ENCODE measurements around the gene BOD1. TPM values are rescaled to one million over a fixed set of nuclear protein-coding genes. Genes with fewer than 3 reads are reported as not detected.

BOD1 gene
- total and polyA plus RNA-seq, 2 of the 8 experiments (the other 6 are each of a cell fraction or from before 2014, with no cell fraction given) = 107 to 149 TPM

DNA sequence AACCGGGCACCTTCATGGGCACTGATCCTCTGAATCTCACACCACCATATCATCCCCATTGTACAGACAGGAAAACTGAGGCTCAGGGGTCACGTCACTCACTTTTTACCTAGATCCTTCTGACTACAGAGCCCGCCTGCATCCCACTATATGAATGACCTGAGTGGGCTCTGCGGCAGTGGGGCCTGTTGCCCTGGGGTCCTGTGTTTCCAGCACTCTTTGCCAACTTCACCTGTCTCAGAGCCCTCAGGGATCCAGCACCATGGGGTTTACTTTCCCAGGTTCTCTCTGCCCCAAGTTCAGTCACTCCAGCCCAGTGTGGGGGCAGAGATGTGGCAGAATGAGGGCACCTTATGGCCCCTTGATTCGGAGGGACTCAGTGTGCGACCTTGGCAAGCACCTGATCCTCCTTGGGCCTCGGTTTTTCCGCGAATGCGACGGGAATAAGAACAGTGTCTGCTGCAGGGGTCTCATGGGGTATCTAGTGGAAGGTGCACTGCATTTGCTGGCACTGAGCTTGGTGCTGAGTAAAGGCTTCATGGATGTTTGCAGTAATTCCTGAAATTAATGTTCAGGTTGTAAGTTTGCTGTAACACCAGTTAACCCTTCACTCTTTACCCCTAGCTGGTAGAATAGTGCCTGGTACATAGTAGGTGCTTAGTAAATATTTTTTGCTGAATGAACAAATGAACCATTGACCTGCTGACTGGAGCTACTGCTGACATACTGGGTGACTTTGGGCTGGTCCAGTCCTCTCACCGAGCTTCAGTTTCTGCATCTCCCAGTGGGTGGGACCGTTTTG is 47.1 kb upstream of the BOD1 start:
- Histone ChIP-seq H3K9me3 (ENCODE audit: insufficient read depth in 2 of 2, low read depth in 1 of 2, low read length in 1 of 2) (peaks cover 5 to 12% of the 10 kb centered on the region in 2 experiments), H3K9ac (replicated peaks in 1 of 4; ENCODE audit: extremely low read depth in 1 of 4, low read depth in 3 of 4, low read length in 3 of 4) (no peak overlapping the region), H3K27me3 (replicated peaks in 1 of 4; ENCODE audit: control insufficient read depth in 3 of 4, extremely low read depth in 1 of 4, insufficient read depth in 3 of 4, low read length in 3 of 4) (0 out of 7 replicates have a peak, but pooled peaks cover 0 to 2% (median 0%) of the 10 kb centered on the region in 4 experiments), H2AK5ac (ENCODE audit: low read depth, low read length) (no peak overlapping the region), H2BK5ac (ENCODE audit: low read depth, low read length) (0 out of 2 replicates have a peak overlapping the region, but pooled peaks have one; percentile 8), H3K4me1 (replicated peaks in 1 of 4; ENCODE audit: control insufficient read depth in 3 of 4, insufficient read depth in 4 of 4, low read length in 3 of 4) (peaks cover 2 to 5% (median 3%) of the 10 kb centered on the region in 4 experiments), H3K4ac (replicated peaks; ENCODE audit: insufficient read length, low read depth, low read length) (no peak overlapping the region), H3K23ac (ENCODE audit: insufficient read length) (no peak overlapping the region), H3K4me2 (ENCODE audit: insufficient read depth in 1 of 2, low read depth in 2 of 2, low read length in 2 of 2) (no peak overlapping the region), H3K79me2 (ENCODE audit: control insufficient read depth in 1 of 2, insufficient read depth in 2 of 2, low read length in 2 of 2) (no peaks in the 10 kb centered on the region), H2BK120ac (replicated peaks; ENCODE audit: low read depth, low read length) (no peak overlapping the region), H3K27ac (ENCODE audit: low read depth, low read length) (no peak overlapping the region), H3K4me3 (ENCODE audit: extremely low read depth in 1 of 4, insufficient read depth in 2 of 4, low read depth in 3 of 4, low read length in 4 of 4) (no peak overlapping the region), H3K23me2 (ENCODE audit: low read depth, low read length) (peaks cover 3% of the 10 kb centered on the region; the same call in 1 of the 2 replicates), H4K91ac (replicated peaks; ENCODE audit: insufficient read length, low read length) (no peak overlapping the region), H2BK12ac (ENCODE audit: low read depth, low read length) (peak overlapping the region; percentile 51; the same call in 1 of the 2 replicates), H4K8ac (ENCODE audit: extremely low read depth, insufficient read depth, low read length) (no peak overlapping the region), H3K18ac (ENCODE audit: extremely low read depth, low read length) (no peak overlapping the region), H3K56ac (replicated peaks; ENCODE audit: insufficient read length, low read depth, low read length) (no peak overlapping the region), H3K79me1 (ENCODE audit: low read depth, low read length) (no peaks in the 10 kb centered on the region), H4K5ac (ENCODE audit: insufficient read length, low read depth, low read length) (no peak overlapping the region), H2BK20ac (ENCODE audit: low read length) (no peak overlapping the region; the same call in 1 of the 2 replicates), H2BK15ac (ENCODE audit: low read length) (peak overlapping the region; percentile 54; the same call in 1 of the 2 replicates), H3K14ac (ENCODE audit: insufficient read length) (no peak overlapping the region), H4K20me1 (replicated peaks in 1 of 2; ENCODE audit: control insufficient read depth in 1 of 2, insufficient read depth in 2 of 2, low read length in 2 of 2) (no peaks in the 10 kb centered on the region), H2AFZ (ENCODE audit: low read length) (no peak overlapping the region), H3K36me3 (ENCODE audit: control insufficient read depth in 2 of 4, insufficient read depth in 4 of 4, low read length in 3 of 4) (no peaks in the 10 kb centered on the region)
- 92% methylated on average over 13 of the region's 13 CpGs; no CpG with 5 or more reads in 1 of the 2 experiments for WGBS, 2 experiments (ENCODE audit: extremely low coverage in 1 of 2, insufficient coverage in 1 of 2, insufficient read length in 1 of 2, insufficient replicate concordance in 2 of 2, low coverage in 1 of 2, low lambda C conversion rate in 2 of 2, missing lambda C conversion rate in 1 of 2)
- no peak for DNase-seq (ENCODE audit: low read depth in 1 of 2, low spot score in 2 of 2)
- ChIA-PET CTCF (ENCODE audit: partially characterized antibody) (interaction anchor here (0.7 to 1.3 kb wide), 5 partner anchors 10 to 124 kb away, joined by 3 to 4 read pairs (median 3); no protein-coding TSS in a partner anchor), POLR2A (ENCODE audit: partially characterized antibody) (no interaction called here)
- FAIRE-seq = no peak
- TF ChIP-seq POLR2AphosphoS5 (IDR thresholded peaks at IDR 0.05; ENCODE audit: low read depth, low read length) = no peak
- no peak for TF ChIP-seq FOSL1 (IDR thresholded peaks at IDR 0.05; ENCODE audit: insufficient read depth, low read depth, low read length)
- TF ChIP-seq POLR2A (IDR thresholded peaks at IDR 0.05; ENCODE audit: control extremely low read depth in 1 of 2, low read depth in 2 of 2, low read length in 2 of 2) = no peak
- no peak for TF ChIP-seq ASH2L (IDR thresholded peaks at IDR 0.05; ENCODE audit: low read length)
- TF ChIP-seq SIN3A (conservative IDR thresholded peaks at IDR 0.05 in 1 of 2, IDR thresholded peaks at IDR 0.05 in 1 of 2; ENCODE audit: low read depth in 1 of 2, low read length in 2 of 2) = no peak
- TF ChIP-seq NRF1 (IDR thresholded peaks at IDR 0.05; ENCODE audit: low read depth, low read length) = no peak
- no peak for TF ChIP-seq SP4 (IDR thresholded peaks at IDR 0.05; ENCODE audit: low read length)
- no peak for TF ChIP-seq SRF (IDR thresholded peaks at IDR 0.05; ENCODE audit: low read depth, low read length)
- no peak for TF ChIP-seq SP1 (IDR thresholded peaks at IDR 0.05; ENCODE audit: low read depth, low read length)
- TF ChIP-seq SUZ12 (IDR thresholded peaks at IDR 0.05; ENCODE audit: low read length) = no peak
- TF ChIP-seq SIX5 (IDR thresholded peaks at IDR 0.05; ENCODE audit: low read depth, low read length) = no peak
- no peak for TF ChIP-seq CBX8 (IDR thresholded peaks at IDR 0.05; ENCODE audit: borderline replicate concordance, low read depth, low read length)
- TF ChIP-seq CREB1 (IDR thresholded peaks at IDR 0.05) = no peak

Data from H1 (cell line).